HEK293T (cell line): ENCODE data around the gene NOS1.

Experiments used
- CTCF ChIA-PET: fragments of 350-600 bp; formaldehyde crosslinking; extraction: SDS; loops from one replicate; lab custom pipeline; 2021; ENCODE audit warnings: antibody characterized with exemption, inconsistent platforms; lab: Yijun Ruan, JAX
- POLR2A ChIA-PET: fragments of 350-600 bp; formaldehyde crosslinking; extraction: SDS; loops from one replicate; lab custom pipeline; 2020; ENCODE audit warnings: antibody characterized with exemption, inconsistent platforms; lab: Yijun Ruan, JAX
- DNase-seq: peaks from one replicate; pipeline ENCODE4 v3.0.0; 2012; ENCODE audit warnings: mixed read lengths; ENCODE audit errors: extremely low spot score
- ARNT ChIP-seq: fragments of 450-650 bp; IDR thresholded peaks from 2 replicates; pipeline ENCODE4 v1.6.1; 2017; ENCODE audit warnings: mild to moderate bottlenecking
- BHLHE40 ChIP-seq: fragments of 450-650 bp; IDR thresholded peaks from 2 replicates; pipeline ENCODE4 v1.6.1; 2016; ENCODE audit warnings: mild to moderate bottlenecking, moderate library complexity, borderline replicate concordance
- CTBP1 ChIP-seq: fragments of 450-650 bp; IDR thresholded peaks from 2 replicates; pipeline ENCODE4 v1.6.1; 2016; ENCODE audit warnings: borderline replicate concordance
- ELF4 ChIP-seq: fragments of 450-650 bp; IDR thresholded peaks from 2 replicates; pipeline ENCODE4 v1.6.1; 2017; ENCODE audit warnings: antibody characterized with exemption
- FOXA1 ChIP-seq: fragments of 450-650 bp; IDR thresholded peaks from 2 replicates; pipeline ENCODE4 v1.6.1; 2016; ENCODE audit warnings: mild to moderate bottlenecking
- FOXK2 ChIP-seq: fragments of 450-650 bp; IDR thresholded peaks from 2 replicates; pipeline ENCODE4 v1.6.1; 2016; ENCODE audit warnings: mild to moderate bottlenecking
- FOXM1 ChIP-seq: fragments of 450-650 bp; IDR thresholded peaks from 2 replicates; pipeline ENCODE4 v1.6.1; 2017; ENCODE audit warnings: mild to moderate bottlenecking, borderline replicate concordance
- HDGF ChIP-seq: fragments of 450-650 bp; IDR thresholded peaks from 2 replicates; pipeline ENCODE4 v1.6.1; 2017; ENCODE audit warnings: antibody characterized with exemption, borderline replicate concordance
- L3MBTL2 ChIP-seq: fragments of 450-650 bp; conservative IDR thresholded peaks from 2 replicates; pipeline ENCODE4 v1.6.1; 2016; ENCODE audit warnings: mild to moderate bottlenecking
- LEF1 ChIP-seq: fragments of 450-650 bp; IDR thresholded peaks from 2 replicates; pipeline ENCODE4 v1.6.1; 2017; ENCODE audit warnings: mild to moderate bottlenecking, borderline replicate concordance
- NFRKB ChIP-seq: fragments of 450-650 bp; IDR thresholded peaks from 2 replicates; pipeline ENCODE4 v1.6.1; 2016; ENCODE audit warnings: mild to moderate bottlenecking, moderate library complexity
- PKNOX1 ChIP-seq: fragments of 450-650 bp; IDR thresholded peaks from 2 replicates; pipeline ENCODE4 v1.6.1; 2016
- SP1 ChIP-seq: fragments of 450-650 bp; IDR thresholded peaks from 2 replicates; pipeline ENCODE4 v1.6.1; 2017
- SUZ12 ChIP-seq: fragments of 450-650 bp; IDR thresholded peaks from 2 replicates; pipeline ENCODE4 v1.6.1; 2016; ENCODE audit warnings: mild to moderate bottlenecking
- TARDBP ChIP-seq: fragments of 450-650 bp; IDR thresholded peaks from 2 replicates; pipeline ENCODE4 v1.6.1; 2016
- ZNF384 ChIP-seq: fragments of 450-650 bp; IDR thresholded peaks from 2 replicates; pipeline ENCODE4 v1.6.1; 2016

Gene NOS1

GRCh38 chr12:117361347-117361751 is at the start of gene NOS1:
Gene NOS1 (minus strand): TSS chr12:117361626. CDS start chr12:117331069, 30,557 bp downstream.
- CTCF ChIA-PET: interaction anchor here (0.7 to 0.8 kb wide), 2 partner anchors 227 to 325 kb away, joined by 3 read pairs; no protein-coding TSS in a partner anchor
- POLR2A ChIA-PET: no interaction called here
- no peak for DNase-seq

GRCh38 chr12:117409286-117409685 is 47.9 kb upstream of the NOS1 start:
- TF ChIP-seq FOXM1: no peak
- no peak for TF ChIP-seq LEF1
- no peak for TF ChIP-seq FOXK2
- no peak for TF ChIP-seq FOXA1
- no peak for TF ChIP-seq HDGF
- TF ChIP-seq NFRKB: no peak
- no peak for TF ChIP-seq SUZ12
- no peak for TF ChIP-seq L3MBTL2
- no peak for TF ChIP-seq BHLHE40
- TF ChIP-seq CTBP1: no peak
- no peak for TF ChIP-seq TARDBP
- TF ChIP-seq ARNT: no peak
- no peak for TF ChIP-seq PKNOX1
- no peak for TF ChIP-seq ELF4
- TF ChIP-seq ZNF384: no peak
- TF ChIP-seq SP1: no peak
- no peak for DNase-seq
- ChIA-PET POLR2A (no interaction called here), CTCF (no interaction called here)

More at GRCh38 chr12:117361347-117361751, at the start of gene NOS1:
- TF ChIP-seq TARDBP: no peak
- TF ChIP-seq ELF4: no peak

- POLR2A ChIA-PET: no interaction called here
- TF ChIP-seq ZNF384 (no peak), TARDBP (no peak), HDGF (no peak), CTBP1 (no peak), SUZ12 (no peak), SP1 (no peak)
- DNase-seq: no peak
- CTCF ChIA-PET: no interaction called here
Observed at GRCh38 chr12:117408161-117408791, 46.9 kb upstream of the NOS1 start.

- CTCF ChIA-PET: no interaction called here
- DNase-seq: no peak
- POLR2A ChIA-PET: no interaction called here
- TF ChIP-seq LEF1 (no peak), FOXM1 (no peak), ARNT (no peak), HDGF (no peak), SUZ12 (no peak), ELF4 (no peak), ZNF384 (no peak), FOXK2 (no peak), NFRKB (no peak), PKNOX1 (no peak), FOXA1 (no peak), BHLHE40 (no peak), TARDBP (no peak), CTBP1 (no peak), L3MBTL2 (no peak), SP1 (no peak)
Observed at GRCh38 chr12:117404940-117405339, 43.5 kb upstream of the NOS1 start.

GRCh38 chr12:117404203-117404853 is 42.9 kb upstream of the NOS1 start:
- no peak for TF ChIP-seq ARNT
- no peak for TF ChIP-seq SUZ12
- no peak for TF ChIP-seq CTBP1
- TF ChIP-seq FOXM1: no peak
- TF ChIP-seq LEF1: no peak
- no peak for TF ChIP-seq PKNOX1
- no peak for TF ChIP-seq SP1
- no peak for TF ChIP-seq HDGF
- ChIA-PET POLR2A (no interaction called here), CTCF (no interaction called here)
- no peak for DNase-seq

GRCh38 chr12:117403586-117404139 is 42.2 kb upstream of the NOS1 start:
- TF ChIP-seq ZNF384: no peak
- no peak for TF ChIP-seq PKNOX1
- TF ChIP-seq SP1: no peak
- no peak for TF ChIP-seq HDGF
- no peak for TF ChIP-seq FOXA1
- no peak for TF ChIP-seq ARNT
- no peak for TF ChIP-seq LEF1
- no peak for TF ChIP-seq BHLHE40
- no peak for TF ChIP-seq FOXK2
- TF ChIP-seq L3MBTL2: no peak
- TF ChIP-seq NFRKB: no peak
- no peak for TF ChIP-seq SUZ12
- no peak for TF ChIP-seq TARDBP
- no peak for TF ChIP-seq CTBP1
- TF ChIP-seq ELF4: no peak
- no peak for TF ChIP-seq FOXM1
- ChIA-PET POLR2A (no interaction called here), CTCF (no interaction called here)
- DNase-seq: no peak
